ENCODE results near the gene P2RY2. TPM values are rescaled to one million over a fixed set of nuclear protein-coding genes. Genes with fewer than 3 reads are reported as not detected.
A peak's percentile ranks its signal among the peaks of the same experiment; 100 is the strongest.

P2RY2 gene
- total RNA-seq, 2 experiments from 2014 or later = not detected

DNA sequence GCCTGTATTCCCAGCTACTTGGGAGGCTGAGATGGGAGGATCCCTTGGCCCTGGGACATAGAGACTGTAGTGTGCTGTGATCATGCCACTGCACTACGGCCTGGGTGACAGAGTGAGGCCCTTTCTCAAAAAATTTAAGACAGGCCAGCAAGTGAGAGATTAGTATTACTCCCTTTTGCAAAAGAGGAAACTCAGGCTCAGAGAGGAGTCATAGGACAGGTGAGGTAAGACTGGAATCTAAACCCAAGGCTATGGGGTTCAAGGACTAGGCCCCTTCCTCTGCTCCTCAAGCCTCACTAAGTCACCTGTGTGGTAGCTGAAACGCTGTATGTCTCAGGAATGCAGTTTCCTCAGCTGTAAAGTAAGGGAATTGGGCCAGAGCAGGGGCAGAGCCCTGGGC is 1.6 kb upstream of the P2RY2 start:
- H3K27ac Mint-ChIP-seq = no peak overlapping the region
- H3K9me3 Mint-ChIP-seq = no peaks in the 10 kb centered on the region
- no peak for DNase-seq
- intact Hi-C loops (cut with micrococcal nuclease) = loop anchor here (10.0 kb wide), 1 partner anchor 68 kb away; no protein-coding TSS in a partner anchor
- H3K4me3 Mint-ChIP-seq = no peak overlapping the region
- CTCF ChIA-PET = no interaction called here
- H3K27me3 Mint-ChIP-seq (ENCODE audit: low read depth) = peaks cover 15% of the 10 kb centered on the region
- no peaks in the 10 kb centered on the region for H3K36me3 Mint-ChIP-seq (ENCODE audit: low read depth)
- peaks cover 4% of the 10 kb centered on the region for H3K4me1 Mint-ChIP-seq (ENCODE audit: low read depth)

DNA sequence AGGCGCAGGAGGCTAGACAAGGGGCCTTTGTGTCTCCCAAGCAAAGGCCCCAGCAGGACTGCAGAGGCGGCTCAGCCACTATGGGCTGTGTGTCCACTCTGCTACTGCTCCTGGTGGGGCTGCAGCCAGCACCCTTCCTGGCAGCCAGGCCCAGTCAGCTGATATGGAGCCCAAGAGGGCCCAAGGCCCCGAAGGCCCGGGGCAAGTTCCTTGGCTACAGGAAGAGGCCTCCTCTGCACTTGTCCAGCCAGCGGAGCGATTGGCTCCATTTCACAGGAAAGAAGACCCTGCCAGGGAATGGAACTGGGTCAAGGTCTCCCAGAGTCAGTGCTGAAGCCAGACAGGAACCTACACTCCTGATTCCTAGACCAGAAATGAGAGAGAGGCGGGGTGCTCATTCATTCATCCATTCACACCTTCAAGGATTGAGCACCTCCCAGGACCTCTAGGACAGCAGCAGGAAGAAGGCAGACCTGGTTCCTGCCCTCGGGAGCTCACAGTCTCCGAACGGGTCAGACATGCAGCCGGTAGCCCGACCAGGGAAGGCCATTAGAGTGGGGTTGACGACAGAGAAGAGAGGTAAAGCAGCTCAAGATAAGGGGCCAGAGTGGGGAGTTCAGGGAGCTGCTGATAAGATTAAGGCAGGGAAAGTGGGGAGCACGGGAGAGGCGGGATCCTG is 811 bp upstream of the P2RY2 start:
- Mint-ChIP-seq H3K27ac (no peak overlapping the region), H3K27me3 (ENCODE audit: low read depth) (peaks cover 15% of the 10 kb centered on the region), H3K9me3 (no peaks in the 10 kb centered on the region), H3K4me1 (ENCODE audit: low read depth) (peaks cover 4% of the 10 kb centered on the region), H3K36me3 (ENCODE audit: low read depth) (no peaks in the 10 kb centered on the region), H3K4me3 (peak overlapping the region; percentile 41)
- intact Hi-C loops (cut with micrococcal nuclease) = loop anchor here (10.0 kb wide), 1 partner anchor 68 kb away; no protein-coding TSS in a partner anchor
- DNase-seq = no peak
- CTCF ChIA-PET = interaction anchor here (0.7 kb wide), 1 partner anchor 118 kb away, joined by 3 read pairs; no protein-coding TSS in a partner anchor

DNA sequence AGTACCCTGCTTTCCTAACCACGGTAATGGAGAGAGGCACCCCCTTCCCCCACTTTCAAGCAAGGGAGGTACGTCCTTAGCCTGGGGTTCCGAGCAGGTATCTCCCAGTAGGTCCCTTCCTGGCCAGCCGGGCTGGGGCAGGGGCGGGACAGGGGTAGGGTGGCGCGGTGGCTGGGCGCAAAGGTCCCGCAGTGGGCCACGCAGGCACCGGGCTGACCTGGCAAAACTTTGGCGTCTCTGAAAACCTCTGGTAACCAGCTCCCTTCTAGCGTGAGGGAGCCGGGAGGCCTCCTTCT is 323 bp upstream of the P2RY2 start:
- Mint-ChIP-seq H3K36me3 (ENCODE audit: low read depth) (no peaks in the 10 kb centered on the region), H3K27me3 (ENCODE audit: low read depth) (peaks cover 15% of the 10 kb centered on the region), H3K27ac (no peak overlapping the region), H3K4me3 (no peak overlapping the region), H3K4me1 (ENCODE audit: low read depth) (peaks cover 4% of the 10 kb centered on the region), H3K9me3 (no peaks in the 10 kb centered on the region)
- no peak for DNase-seq
- intact Hi-C loops (cut with micrococcal nuclease) = loop anchor here (10.0 kb wide), 1 partner anchor 67 kb away; no protein-coding TSS in a partner anchor
- CTCF ChIA-PET = interaction anchor here (0.7 kb wide), 1 partner anchor 118 kb away, joined by 3 read pairs; no protein-coding TSS in a partner anchor

DNA sequence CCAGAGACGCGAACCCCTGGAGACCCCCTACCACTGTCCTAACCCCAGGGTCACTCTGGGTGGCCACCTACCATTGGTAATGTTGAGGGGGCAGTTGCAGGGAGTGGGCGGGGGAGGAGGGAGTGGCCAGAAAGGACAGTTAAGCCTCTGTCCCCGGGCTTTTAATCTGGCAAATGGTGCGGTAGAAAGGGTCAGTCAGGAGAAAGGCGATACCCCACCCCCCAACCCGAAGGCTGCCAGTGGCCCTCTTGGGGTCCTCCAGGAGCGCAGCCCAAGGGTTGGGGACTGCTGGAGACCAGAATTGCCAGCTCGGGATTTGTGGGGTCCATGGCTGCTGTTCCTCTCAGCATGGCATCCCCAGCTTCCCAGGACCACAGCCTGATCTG is 742 bp downstream of the P2RY2 start:
- peaks cover 15% of the 10 kb centered on the region for H3K27me3 Mint-ChIP-seq (ENCODE audit: low read depth)
- CTCF ChIA-PET = interaction anchor here (0.9 to 1.0 kb wide), 2 partner anchors 9 to 12 kb away, joined by 3 to 5 read pairs; no protein-coding TSS in a partner anchor
- no peak overlapping the region for H3K27ac Mint-ChIP-seq
- no peaks in the 10 kb centered on the region for H3K9me3 Mint-ChIP-seq
- H3K4me1 Mint-ChIP-seq (ENCODE audit: low read depth) = peaks cover 4% of the 10 kb centered on the region
- intact Hi-C loops (cut with micrococcal nuclease) = loop anchor here (10.0 kb wide), 1 partner anchor 66 kb away; no protein-coding TSS in a partner anchor
- no peaks in the 10 kb centered on the region for H3K36me3 Mint-ChIP-seq (ENCODE audit: low read depth)
- H3K4me3 Mint-ChIP-seq = no peak overlapping the region
- no peak for DNase-seq

DNA sequence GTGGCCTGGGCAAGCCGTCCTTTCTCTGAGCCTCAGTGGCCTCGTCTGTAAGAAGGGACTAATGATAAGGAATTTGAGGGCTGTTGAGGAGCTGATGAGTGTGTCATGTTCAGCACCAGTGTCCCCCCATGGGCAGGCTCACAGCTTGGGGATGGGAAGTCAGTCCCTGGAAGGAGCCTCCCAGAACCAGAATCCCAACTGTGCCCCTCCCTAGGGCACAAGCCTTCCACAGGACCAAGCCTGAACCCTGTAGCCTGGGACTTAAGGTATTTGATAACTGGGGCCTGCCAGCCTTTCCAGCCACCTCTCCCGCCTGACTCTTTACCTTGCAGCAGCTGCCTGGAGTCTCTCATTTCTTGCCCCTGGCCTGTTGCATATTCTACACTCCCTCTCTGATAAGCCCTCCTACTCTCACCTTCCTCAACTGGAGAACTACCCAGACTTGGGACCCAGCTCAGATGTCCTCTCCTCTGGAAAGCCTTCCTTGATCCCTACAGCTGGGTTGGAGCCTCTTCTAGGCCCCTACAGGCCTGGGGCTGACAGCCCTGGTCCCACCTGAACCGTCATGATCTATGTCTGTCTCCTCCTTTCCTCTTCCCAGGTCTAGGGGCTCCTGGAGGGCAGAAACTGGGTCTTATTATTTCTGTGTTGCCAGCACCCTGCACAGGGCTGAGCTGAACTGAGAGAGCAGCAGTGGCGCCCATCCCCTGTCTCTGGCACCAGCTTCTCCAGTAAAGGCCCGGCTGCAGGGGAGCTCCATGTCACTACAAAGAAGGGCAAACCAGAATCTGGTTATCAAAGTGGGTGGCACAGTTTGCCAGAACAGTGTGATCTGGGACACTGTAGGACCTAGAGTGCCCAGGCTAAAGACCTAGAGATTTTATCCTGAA is 1.6 kb downstream of the P2RY2 start:
- no peak for DNase-seq
- CTCF ChIA-PET = interaction anchor here (0.9 to 1.0 kb wide), 3 partner anchors 9 to 34 kb away, joined by 3 to 5 read pairs (median 3); no protein-coding TSS in a partner anchor
- no peaks in the 10 kb centered on the region for H3K36me3 Mint-ChIP-seq (ENCODE audit: low read depth)
- H3K9me3 Mint-ChIP-seq = no peaks in the 10 kb centered on the region
- peaks cover 4% of the 10 kb centered on the region for H3K4me1 Mint-ChIP-seq (ENCODE audit: low read depth)
- intact Hi-C loops (cut with micrococcal nuclease) = loop anchor here (10.0 kb wide), 1 partner anchor 65 kb away; no protein-coding TSS in a partner anchor
- no peak overlapping the region for H3K27ac Mint-ChIP-seq
- H3K4me3 Mint-ChIP-seq = no peak overlapping the region
- H3K27me3 Mint-ChIP-seq (ENCODE audit: low read depth) = peaks cover 15% of the 10 kb centered on the region

DNA sequence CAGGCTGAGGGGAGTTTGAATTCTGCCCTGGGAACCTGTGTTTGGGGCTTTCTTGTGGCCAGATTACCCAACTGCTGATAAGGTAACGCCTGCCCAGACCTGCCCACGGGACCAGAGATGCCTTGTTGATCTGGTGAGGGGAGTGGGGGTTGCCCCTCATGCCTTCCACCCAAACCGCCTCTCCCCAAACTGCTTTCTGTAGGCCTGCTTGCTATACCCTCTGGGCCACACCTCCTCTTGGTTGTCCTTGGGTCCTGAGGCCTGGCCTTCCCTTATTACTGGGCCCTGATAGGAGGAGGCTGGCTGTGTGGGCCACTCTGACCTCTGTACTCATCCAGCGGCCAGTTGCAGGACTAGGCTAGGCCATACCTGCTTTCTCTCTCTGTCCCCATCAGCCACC is 3.4 kb downstream of the P2RY2 start:
- peaks cover 15% of the 10 kb centered on the region for H3K27me3 Mint-ChIP-seq (ENCODE audit: low read depth)
- H3K36me3 Mint-ChIP-seq (ENCODE audit: low read depth) = no peaks in the 10 kb centered on the region
- DNase-seq = no peak
- H3K27ac Mint-ChIP-seq = no peak overlapping the region
- intact Hi-C loops (cut with micrococcal nuclease) = no loop called here
- H3K4me3 Mint-ChIP-seq = no peak overlapping the region
- CTCF ChIA-PET = no interaction called here
- H3K9me3 Mint-ChIP-seq = no peaks in the 10 kb centered on the region
- peaks cover 4% of the 10 kb centered on the region for H3K4me1 Mint-ChIP-seq (ENCODE audit: low read depth)

DNA sequence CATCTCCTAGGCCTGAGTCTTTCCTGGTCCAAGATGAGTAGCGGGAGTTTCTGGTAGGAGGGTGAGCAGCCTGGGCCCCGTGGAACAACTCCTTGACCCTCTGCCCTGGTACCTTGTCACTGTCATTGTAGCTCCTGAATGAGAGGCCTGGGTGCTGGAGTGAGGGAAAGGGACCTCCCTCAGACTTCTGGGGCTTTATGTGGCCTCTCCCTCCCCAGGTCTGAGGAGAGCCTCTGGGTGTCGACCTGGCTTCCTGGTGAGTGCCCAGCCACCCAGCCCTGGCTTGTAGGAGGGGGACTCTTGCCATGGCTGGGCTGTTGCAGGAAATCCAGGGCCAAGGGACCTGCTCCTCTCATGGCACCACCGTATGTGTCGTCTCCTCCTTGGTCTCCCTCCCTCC is 3.9 kb downstream of the P2RY2 start:
- no peaks in the 10 kb centered on the region for H3K9me3 Mint-ChIP-seq
- CTCF ChIA-PET = no interaction called here
- intact Hi-C loops (cut with micrococcal nuclease) = no loop called here
- DNase-seq = no peak
- H3K36me3 Mint-ChIP-seq (ENCODE audit: low read depth) = no peaks in the 10 kb centered on the region
- H3K4me1 Mint-ChIP-seq (ENCODE audit: low read depth) = peaks cover 4% of the 10 kb centered on the region
- no peak overlapping the region for H3K4me3 Mint-ChIP-seq
- peaks cover 15% of the 10 kb centered on the region for H3K27me3 Mint-ChIP-seq (ENCODE audit: low read depth)
- H3K27ac Mint-ChIP-seq = no peak overlapping the region

DNA sequence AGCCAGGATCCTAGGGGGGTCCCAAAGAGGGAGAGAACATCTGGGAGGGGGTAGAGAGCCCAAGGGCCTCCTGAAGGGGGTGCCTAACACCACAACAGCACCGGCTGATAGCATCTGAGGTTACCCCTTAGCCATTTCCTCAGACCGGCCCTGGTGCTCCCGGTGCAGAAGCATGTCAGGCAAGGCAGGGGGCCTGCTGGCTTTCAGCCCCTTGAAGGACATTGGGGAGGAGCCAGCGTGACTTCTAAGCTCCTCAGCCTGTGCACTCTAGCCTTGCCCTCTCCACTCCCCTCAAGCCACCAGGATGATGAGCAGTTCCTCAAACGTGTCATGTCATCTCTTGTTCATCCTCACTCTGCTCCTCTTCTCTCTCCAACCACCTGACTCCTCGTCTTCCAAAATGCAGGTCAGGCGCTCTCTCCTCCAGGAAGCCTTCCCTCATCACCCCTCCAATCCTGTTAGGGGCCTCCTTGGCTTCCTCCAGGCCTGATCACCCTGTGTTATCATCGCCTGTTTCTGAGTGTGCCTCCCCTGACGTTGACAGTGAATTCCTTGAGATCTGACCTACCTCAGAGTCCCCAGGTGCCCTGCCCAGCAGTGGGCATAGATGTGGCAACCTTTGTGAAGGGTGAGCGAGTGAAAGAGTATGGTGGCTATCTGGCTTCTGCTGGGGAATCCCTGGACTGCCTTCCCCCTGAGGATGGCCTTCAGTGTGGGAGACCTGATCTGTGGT is 6.1 kb downstream of the P2RY2 start:
- Mint-ChIP-seq H3K9me3 (no peaks in the 10 kb centered on the region), H3K4me1 (ENCODE audit: low read depth) (peaks cover under 1% of the 10 kb centered on the region), H3K27me3 (ENCODE audit: low read depth) (peaks cover 4% of the 10 kb centered on the region), H3K4me3 (no peak overlapping the region), H3K36me3 (ENCODE audit: low read depth) (no peaks in the 10 kb centered on the region), H3K27ac (no peak overlapping the region)
- intact Hi-C loops (cut with micrococcal nuclease) = no loop called here
- no peak for DNase-seq
- CTCF ChIA-PET = no interaction called here

DNA sequence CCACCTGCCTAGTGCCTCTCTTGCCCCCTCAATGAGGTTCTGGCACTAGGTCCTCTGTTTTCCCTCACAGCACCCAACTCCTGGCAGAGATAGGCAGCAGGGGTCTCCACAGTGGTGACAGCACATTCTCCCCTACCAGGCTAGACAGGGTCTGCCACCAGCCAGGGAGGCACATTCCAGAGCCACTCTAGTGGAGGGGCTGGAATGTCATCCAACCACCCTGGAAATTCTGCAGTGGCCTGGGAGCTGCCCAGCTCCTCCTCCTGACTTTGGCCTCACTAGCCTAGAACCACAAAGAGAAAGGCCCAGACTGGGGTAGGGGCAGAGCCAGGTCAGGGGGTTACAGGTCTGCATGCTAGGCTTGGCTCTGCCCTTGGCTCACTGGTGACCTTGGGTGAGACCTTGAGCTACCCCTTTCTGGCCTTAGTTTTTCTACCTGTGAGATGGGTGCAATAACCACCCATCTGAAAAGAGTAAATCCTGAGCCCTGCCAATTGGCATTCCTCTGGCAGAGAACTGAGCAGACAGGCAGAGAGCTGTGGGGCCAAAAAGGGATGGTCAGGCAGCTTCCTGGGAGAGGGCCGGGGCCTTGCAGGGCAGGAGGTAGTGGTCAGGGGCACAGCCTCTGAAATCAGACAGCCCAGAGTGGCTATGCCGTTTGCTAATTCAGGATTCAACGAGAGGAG is 7.1 kb downstream of the P2RY2 start:
- no peaks in the 10 kb centered on the region for H3K4me1 Mint-ChIP-seq (ENCODE audit: low read depth)
- H3K4me3 Mint-ChIP-seq = no peak overlapping the region
- no peak for DNase-seq
- H3K27ac Mint-ChIP-seq = no peak overlapping the region
- intact Hi-C loops (cut with micrococcal nuclease) = no loop called here
- CTCF ChIA-PET = no interaction called here
- no peaks in the 10 kb centered on the region for H3K9me3 Mint-ChIP-seq
- no peaks in the 10 kb centered on the region for H3K36me3 Mint-ChIP-seq (ENCODE audit: low read depth)
- H3K27me3 Mint-ChIP-seq (ENCODE audit: low read depth) = no peaks in the 10 kb centered on the region

DNA sequence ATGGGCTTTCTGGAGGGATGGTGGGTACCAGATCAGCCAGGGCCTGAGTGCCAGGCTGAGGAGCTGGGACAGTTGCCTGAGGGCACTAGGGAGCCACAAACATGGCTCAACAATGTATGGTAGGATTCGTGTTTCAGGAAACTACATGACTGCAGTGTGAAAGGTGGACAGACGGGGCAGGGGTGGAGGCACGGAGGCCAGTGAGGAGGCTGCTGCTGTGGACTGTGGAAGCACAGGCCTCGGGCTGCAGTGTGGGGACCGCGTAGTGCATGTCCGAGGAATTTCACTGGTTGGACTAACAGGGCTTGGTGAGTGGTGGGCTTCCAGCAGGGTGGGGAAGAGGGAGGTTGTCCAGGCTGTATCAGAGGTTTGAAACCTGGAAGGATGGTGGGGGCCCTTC is 7.8 kb downstream of the P2RY2 start:
- no peaks in the 10 kb centered on the region for H3K4me1 Mint-ChIP-seq (ENCODE audit: low read depth)
- no peaks in the 10 kb centered on the region for H3K36me3 Mint-ChIP-seq (ENCODE audit: low read depth)
- CTCF ChIA-PET = no interaction called here
- no peak overlapping the region for H3K27ac Mint-ChIP-seq
- intact Hi-C loops (cut with micrococcal nuclease) = no loop called here
- no peaks in the 10 kb centered on the region for H3K27me3 Mint-ChIP-seq (ENCODE audit: low read depth)
- DNase-seq = no peak
- H3K9me3 Mint-ChIP-seq = no peaks in the 10 kb centered on the region
- H3K4me3 Mint-ChIP-seq = no peak overlapping the region

DNA sequence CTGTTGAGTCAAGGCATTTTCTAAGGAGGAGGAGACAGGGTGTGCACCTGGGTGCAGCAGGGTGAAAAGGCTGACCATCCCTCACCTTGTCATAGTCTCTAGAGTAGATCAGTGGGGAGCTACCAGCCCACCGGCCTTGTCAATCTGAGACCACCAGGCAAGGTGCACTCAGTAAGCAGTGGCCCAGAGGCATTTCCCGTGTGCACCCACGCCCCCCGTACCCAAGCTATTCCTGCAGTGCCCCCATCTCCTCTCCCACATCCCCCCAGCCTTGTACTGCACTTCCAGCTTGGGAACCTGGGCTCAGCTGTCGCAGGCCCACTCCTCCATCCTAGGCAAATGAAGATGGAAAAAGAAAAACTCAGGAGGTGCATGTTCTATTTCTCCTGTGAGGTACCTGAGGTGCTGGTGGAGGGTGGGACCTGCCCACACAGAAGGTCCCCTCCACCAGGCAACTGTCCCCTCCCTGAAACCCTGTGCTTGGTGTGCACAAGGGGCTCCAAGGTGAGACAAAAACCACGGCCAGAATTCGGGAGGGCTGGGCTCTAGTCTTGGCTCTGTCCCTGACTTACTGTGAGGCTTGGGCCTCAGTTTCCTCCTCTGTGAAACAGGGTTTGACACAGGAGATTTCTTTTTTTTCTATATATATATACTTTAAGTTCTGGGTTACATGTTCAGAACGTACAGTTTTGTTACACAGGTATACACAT is 8.4 kb downstream of the P2RY2 start:
- DNase-seq = no peak
- intact Hi-C loops (cut with micrococcal nuclease) = no loop called here
- no peak overlapping the region for H3K27ac Mint-ChIP-seq
- H3K4me3 Mint-ChIP-seq = no peak overlapping the region
- H3K36me3 Mint-ChIP-seq (ENCODE audit: low read depth) = no peaks in the 10 kb centered on the region
- CTCF ChIA-PET = interaction anchor here (1.7 kb wide), 1 partner anchor 10 kb away, joined by 4 read pairs; no protein-coding TSS in a partner anchor
- no peaks in the 10 kb centered on the region for H3K9me3 Mint-ChIP-seq
- no peaks in the 10 kb centered on the region for H3K4me1 Mint-ChIP-seq (ENCODE audit: low read depth)
- no peaks in the 10 kb centered on the region for H3K27me3 Mint-ChIP-seq (ENCODE audit: low read depth)

Data from activated naive CD4-positive, alpha-beta T cell treated with anti-CD3 and anti-CD28 coated beads for 36 hours (primary cell).